Muscle layer of colon (tissue), 2 donors: ENCODE measurements around the gene SAMD8.

Experiments used
- H3K27ac ChIP-seq: one replicate; pipeline ENCODE4 v1.7.0; 2013; ENCODE audit warnings: low read depth, mild to moderate bottlenecking, low read length, moderate library complexity
- H3K27me3 ChIP-seq, 2 donors: one replicate each; pipeline ENCODE4 v1.7.0; 2013; ENCODE audit warnings: low read length in 2 of 2, mild to moderate bottlenecking in 2 of 2; ENCODE audit not compliant: insufficient read depth in 2 of 2, control insufficient read depth in 1 of 2
- H3K36me3 ChIP-seq: one replicate; pipeline ENCODE4 v1.7.0; 2013; ENCODE audit warnings: mild to moderate bottlenecking, low read length; ENCODE audit not compliant: insufficient read depth
- H3K4me1 ChIP-seq: one replicate; pipeline ENCODE4 v1.7.0; 2013; ENCODE audit warnings: mild to moderate bottlenecking, low read length; ENCODE audit not compliant: insufficient read depth
- H3K4me3 ChIP-seq, 2 donors: one replicate each; pipeline ENCODE4 v1.7.0; 2013; ENCODE audit warnings: low read length in 2 of 2, low read depth in 1 of 2, mild to moderate bottlenecking in 1 of 2, moderate library complexity in 1 of 2
- H3K9ac ChIP-seq: one replicate; pipeline ENCODE4 v1.7.0; 2013; ENCODE audit warnings: low read length
- H3K9me3 ChIP-seq: one replicate; pipeline ENCODE4 v1.7.0; 2013; ENCODE audit warnings: mild to moderate bottlenecking, low read length
- donor health status: abdominal sarcoma.
- donor health status: Adenocarcinoma of cecum.

SAMD8 gene

GRCh38 chr10:75111365-75111906 lies at the start of gene SAMD8:
Gene SAMD8, plus strand, starts transcription at chr10:75111656. Its CDS starts 38,873 bp downstream, at chr10:75150529.
- peak within 1 kb of the TSS; percentile 95 for H3K9ac ChIP-seq
- H3K36me3 ChIP-seq = no peaks in the 10 kb centered on the region
- no peaks in the 10 kb centered on the region for H3K9me3 ChIP-seq
- H3K27ac ChIP-seq = peak within 1 kb of the TSS; percentile 100
- no peaks in the 10 kb centered on the region for H3K27me3 ChIP-seq
- peak within 1 kb of the TSS; percentile 96 for H3K4me3 ChIP-seq
- peaks cover 31% of the 10 kb centered on the region for H3K4me1 ChIP-seq

- Histone ChIP-seq H3K27me3 (no peaks in the 10 kb centered on the region), H3K9ac (no peak overlapping the region), H3K9me3 (no peaks in the 10 kb centered on the region), H3K4me1 (no peaks in the 10 kb centered on the region), H3K27ac (no peak overlapping the region), H3K36me3 (no peaks in the 10 kb centered on the region), H3K4me3 (no peak overlapping the region)
Measured at GRCh38 chr10:75061709-75062505, 49.5 kb upstream of the SAMD8 start.

GRCh38 chr10:75062506-75063299 lies 48.8 kb upstream of the SAMD8 start:
- no peaks in the 10 kb centered on the region for H3K27me3 ChIP-seq
- H3K27ac ChIP-seq = no peak overlapping the region
- no peaks in the 10 kb centered on the region for H3K36me3 ChIP-seq
- H3K9ac ChIP-seq = no peak overlapping the region
- no peaks in the 10 kb centered on the region for H3K9me3 ChIP-seq
- H3K4me1 ChIP-seq = no peaks in the 10 kb centered on the region
- H3K4me3 ChIP-seq = no peak overlapping the region

- Histone ChIP-seq H3K27me3 (no peaks in the 10 kb centered on the region), H3K9ac (no peak overlapping the region)
Measured at GRCh38 chr10:75063461-75064230, 47.8 kb upstream of the SAMD8 start.

GRCh38 chr10:75065076-75065475 lies 46.4 kb upstream of the SAMD8 start:
- no peak overlapping the region for H3K4me3 ChIP-seq

More at GRCh38 chr10:75063461-75064230, 47.8 kb upstream of the SAMD8 start:
- Histone ChIP-seq H3K9me3 (no peaks in the 10 kb centered on the region), H3K4me1 (no peaks in the 10 kb centered on the region), H3K4me3 (no peak overlapping the region), H3K27ac (no peak overlapping the region), H3K36me3 (no peaks in the 10 kb centered on the region)

GRCh38 chr10:75066271-75066670 lies 45.2 kb upstream of the SAMD8 start:
- Histone ChIP-seq H3K9me3 (no peaks in the 10 kb centered on the region), H3K27ac (no peak overlapping the region), H3K36me3 (no peaks in the 10 kb centered on the region), H3K9ac (no peak overlapping the region), H3K4me3 (no peak overlapping the region), H3K27me3 (no peaks in the 10 kb centered on the region), H3K4me1 (no peaks in the 10 kb centered on the region)

More at GRCh38 chr10:75065076-75065475, 46.4 kb upstream of the SAMD8 start:
- H3K27me3 ChIP-seq = no peaks in the 10 kb centered on the region
- no peak overlapping the region for H3K27ac ChIP-seq
- no peak overlapping the region for H3K9ac ChIP-seq
- no peaks in the 10 kb centered on the region for H3K9me3 ChIP-seq
- H3K4me1 ChIP-seq = no peaks in the 10 kb centered on the region
- no peaks in the 10 kb centered on the region for H3K36me3 ChIP-seq

GRCh38 chr10:75067272-75067671 lies 44.2 kb upstream of the SAMD8 start:
- no peaks in the 10 kb centered on the region for H3K9me3 ChIP-seq
- no peaks in the 10 kb centered on the region for H3K27me3 ChIP-seq
- H3K4me1 ChIP-seq = no peaks in the 10 kb centered on the region
- H3K4me3 ChIP-seq = no peak overlapping the region
- no peak overlapping the region for H3K27ac ChIP-seq
- H3K36me3 ChIP-seq = no peaks in the 10 kb centered on the region
- no peak overlapping the region for H3K9ac ChIP-seq

- Histone ChIP-seq H3K9me3 (no peaks in the 10 kb centered on the region), H3K27ac (no peak overlapping the region), H3K36me3 (no peaks in the 10 kb centered on the region), H3K9ac (no peak overlapping the region), H3K4me1 (no peaks in the 10 kb centered on the region), H3K27me3 (no peaks in the 10 kb centered on the region), H3K4me3 (no peak overlapping the region)
Measured at GRCh38 chr10:75068523-75068922, 42.9 kb upstream of the SAMD8 start.

GRCh38 chr10:75070476-75070875 lies 41.0 kb upstream of the SAMD8 start:
- Histone ChIP-seq H3K4me3 (no peak overlapping the region), H3K4me1 (no peaks in the 10 kb centered on the region), H3K36me3 (no peaks in the 10 kb centered on the region), H3K27me3 (no peaks in the 10 kb centered on the region), H3K9me3 (no peaks in the 10 kb centered on the region), H3K27ac (no peak overlapping the region), H3K9ac (no peak overlapping the region)

- Histone ChIP-seq H3K9me3 (no peaks in the 10 kb centered on the region), H3K4me3 (no peak overlapping the region), H3K27me3 (no peaks in the 10 kb centered on the region), H3K9ac (no peak overlapping the region), H3K27ac (no peak overlapping the region), H3K36me3 (no peaks in the 10 kb centered on the region), H3K4me1 (no peaks in the 10 kb centered on the region)
Measured at GRCh38 chr10:75070961-75071428, 40.5 kb upstream of the SAMD8 start.

- no peaks in the 10 kb centered on the region for H3K36me3 ChIP-seq
- no peak overlapping the region for H3K4me3 ChIP-seq
- H3K9me3 ChIP-seq = no peaks in the 10 kb centered on the region
- H3K27ac ChIP-seq = no peak overlapping the region
- H3K4me1 ChIP-seq = no peaks in the 10 kb centered on the region
- H3K27me3 ChIP-seq = no peaks in the 10 kb centered on the region
- no peak overlapping the region for H3K9ac ChIP-seq
Measured at GRCh38 chr10:75071756-75072155, 39.7 kb upstream of the SAMD8 start.
